Lower leg skin (tissue), 4 donors: Measurements from ENCODE around the gene RPS27. TPM values are rescaled to one million over a fixed set of nuclear protein-coding genes. Genes with fewer than 3 reads are reported as not detected.
A peak's percentile ranks its signal among the peaks of the same experiment; 100 is the strongest.

Source experiments
- DNase-seq, 2 donors: peaks; one replicate each; pipeline ENCODE4 v3.0.0-alpha.2; 2019; ENCODE audit warnings: low spot score in 2 of 2
- H3K4me3 ChIP-seq: fragments of 200-600 bp; sonication (generic); 2 replicates; pipeline ENCODE4 v1.5.1; 2017; ENCODE audit warnings: mild to moderate bottlenecking, low read depth; ENCODE audit not compliant: poor library complexity, severe bottlenecking
- POLR2A ChIP-seq, 2 donors: fragments of 450-650 bp; IDR thresholded peaks; one replicate each; pipeline ENCODE4 v1.6.1; 2016 to 2017; ENCODE audit warnings: antibody characterized with exemption in 2 of 2, mild to moderate bottlenecking in 1 of 2, moderate library complexity in 1 of 2
- WGBS, 2 donors: methylation state at CpG; one replicate each; pipeline ENCODE4 v1.1.5; 2018; 5-methylcytosine and 5-hydroxymethylcytosine counted together
- intact Hi-C: fragments of 100-400 bp; cut with DNase I; formaldehyde crosslinking; loops from one replicate; pipeline ENCODE4 v1.15.0; 2023; ENCODE audit warnings: low total_unique reads
- total RNA-seq, 4 donors: library from RNA; depleted of rRNA; stranded (reverse); fragments of >200 nt; gene quantifications; one replicate each; pipeline ENCODE4 v1.1.0, GENCODE V29; 2016
- TF ChIP-seq, protein P1 (sequence below), 3 donors: fragments of 450-650 bp; IDR thresholded peaks; one replicate each; pipeline ENCODE4 v1.5.1; 2016; ENCODE audit warnings: antibody characterized with exemption in 3 of 3, mild to moderate bottlenecking in 3 of 3, moderate library complexity in 2 of 3

RPS27 gene
- 1,000 to 10,000 TPM; 2,137 to 3,917 (median 3,283) TPM for total RNA-seq

DNA sequence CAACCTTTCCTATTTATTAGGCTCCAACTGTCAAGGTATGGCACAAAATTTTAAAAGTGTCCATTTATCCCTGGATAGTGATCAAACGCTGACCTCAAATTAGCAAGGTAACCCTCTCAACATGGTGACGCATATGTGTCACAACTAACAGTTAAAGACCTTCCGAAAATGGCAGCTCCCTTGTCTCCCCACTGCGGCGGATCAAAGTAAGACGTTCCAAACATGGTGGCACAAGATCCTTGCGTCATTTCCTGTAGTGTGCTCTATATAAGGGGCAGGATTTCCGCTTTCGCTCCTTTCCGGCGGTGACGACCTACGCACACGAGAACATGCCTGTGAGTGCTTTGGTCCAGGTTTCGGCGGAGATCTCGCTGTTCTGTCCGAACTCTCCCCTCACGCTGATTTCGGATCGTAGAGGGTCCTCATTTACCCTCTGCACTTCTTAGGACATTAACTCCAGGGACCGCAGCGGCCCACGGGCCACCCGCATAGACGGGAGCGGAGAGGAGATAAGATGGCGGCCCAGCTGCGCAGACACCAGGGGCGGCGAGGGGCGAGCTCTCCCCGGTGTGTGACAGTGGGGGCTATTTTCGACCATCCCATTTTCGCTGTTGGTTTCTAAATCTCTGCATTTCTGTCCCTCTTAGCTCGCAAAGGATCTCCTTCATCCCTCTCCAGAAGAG is at the start of gene RPS27:
RPS27 (plus strand) TSS at position 295 of the 683 bp plus-strand sequence; CDS start at position 330, 35 bp downstream.
- WGBS, 2 donors, result 0% methylated on average over 36 of the region's 36 CpGs
- TF ChIP-seq POLR2A (IDR thresholded peaks at IDR 0.05), result peak in 1 of 2 donors; percentile 96
- TF ChIP-seq, protein P1, sequence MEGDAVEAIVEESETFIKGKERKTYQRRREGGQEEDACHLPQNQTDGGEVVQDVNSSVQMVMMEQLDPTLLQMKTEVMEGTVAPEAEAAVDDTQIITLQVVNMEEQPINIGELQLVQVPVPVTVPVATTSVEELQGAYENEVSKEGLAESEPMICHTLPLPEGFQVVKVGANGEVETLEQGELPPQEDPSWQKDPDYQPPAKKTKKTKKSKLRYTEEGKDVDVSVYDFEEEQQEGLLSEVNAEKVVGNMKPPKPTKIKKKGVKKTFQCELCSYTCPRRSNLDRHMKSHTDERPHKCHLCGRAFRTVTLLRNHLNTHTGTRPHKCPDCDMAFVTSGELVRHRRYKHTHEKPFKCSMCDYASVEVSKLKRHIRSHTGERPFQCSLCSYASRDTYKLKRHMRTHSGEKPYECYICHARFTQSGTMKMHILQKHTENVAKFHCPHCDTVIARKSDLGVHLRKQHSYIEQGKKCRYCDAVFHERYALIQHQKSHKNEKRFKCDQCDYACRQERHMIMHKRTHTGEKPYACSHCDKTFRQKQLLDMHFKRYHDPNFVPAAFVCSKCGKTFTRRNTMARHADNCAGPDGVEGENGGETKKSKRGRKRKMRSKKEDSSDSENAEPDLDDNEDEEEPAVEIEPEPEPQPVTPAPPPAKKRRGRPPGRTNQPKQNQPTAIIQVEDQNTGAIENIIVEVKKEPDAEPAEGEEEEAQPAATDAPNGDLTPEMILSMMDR (IDR thresholded peaks at IDR 0.05), result no peak
- DNase-seq, result peak; percentile 96
- H3K4me3 ChIP-seq, result peak within 1 kb of the TSS; percentile 99
- intact Hi-C loops, result no loop called here

- no peak for DNase-seq
- intact Hi-C loops, result no loop called here
- TF ChIP-seq, protein P1 (IDR thresholded peaks at IDR 0.05), result no peak
- no peak for TF ChIP-seq POLR2A (IDR thresholded peaks at IDR 0.05)
- H3K4me3 ChIP-seq, result no peak overlapping the region
- WGBS, 2 donors, result 93 to 94% methylated on average over 30 to 34 of the region's 34 CpGs
Measured at GRCh38 chr1:153941826-153942725, 48.5 kb upstream of the RPS27 start.

- no peak overlapping the region for H3K4me3 ChIP-seq
- no peak for DNase-seq
- no peak for TF ChIP-seq POLR2A (IDR thresholded peaks at IDR 0.05)
- TF ChIP-seq, protein P1 (IDR thresholded peaks at IDR 0.05), result no peak
- intact Hi-C loops, result no loop called here
- 87 to 89% methylated on average over 9 to 11 of the region's 11 CpGs for WGBS, 2 donors
Measured at GRCh38 chr1:153942766-153943549, 47.6 kb upstream of the RPS27 start.

DNA sequence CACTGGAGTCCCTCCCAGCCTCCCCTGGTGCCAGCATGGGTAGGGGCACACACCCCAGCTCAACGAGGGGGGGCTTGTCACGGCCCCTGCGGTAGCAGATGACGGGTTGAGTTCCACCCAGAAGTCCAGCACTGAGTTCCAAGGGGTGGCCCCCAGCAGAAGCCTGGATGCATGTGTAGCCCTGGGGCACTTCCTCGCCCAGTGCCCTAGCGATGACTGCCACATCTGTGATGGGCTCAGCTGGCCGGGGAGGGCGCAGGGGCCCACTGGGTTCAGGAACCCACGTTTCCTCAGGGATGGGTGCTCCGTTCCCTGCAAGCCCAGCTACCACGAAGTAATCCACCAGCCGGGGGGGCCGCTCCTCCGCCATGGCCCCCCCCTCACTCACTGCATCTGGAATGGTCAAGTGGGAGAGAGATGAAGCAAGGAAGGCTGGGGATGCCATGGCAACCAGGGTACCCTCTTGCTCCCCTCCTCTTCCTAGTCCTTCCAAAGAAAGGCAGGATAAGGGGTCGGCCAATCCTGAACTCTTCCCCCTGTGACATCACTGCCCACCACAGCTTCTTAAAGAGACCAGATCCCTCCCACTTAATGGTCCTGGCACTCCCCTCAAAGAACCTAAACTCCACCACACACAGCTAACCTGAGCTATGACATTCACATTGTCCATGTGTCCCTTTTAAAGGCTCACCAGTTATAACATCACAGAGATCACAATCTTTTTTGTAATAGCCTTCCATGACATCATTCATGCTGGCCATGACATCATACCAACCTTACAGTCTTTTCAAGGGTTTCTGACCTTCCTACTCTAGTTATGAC is 46.3 kb upstream of the RPS27 start:
- intact Hi-C loops, result no loop called here
- no peak for TF ChIP-seq POLR2A (IDR thresholded peaks at IDR 0.05)
- TF ChIP-seq, protein P1 (IDR thresholded peaks at IDR 0.05), result no peak
- no peak for DNase-seq
- H3K4me3 ChIP-seq, result no peak overlapping the region
- WGBS, 2 donors, result 70 to 78% methylated on average over 15 of the region's 15 CpGs

DNA sequence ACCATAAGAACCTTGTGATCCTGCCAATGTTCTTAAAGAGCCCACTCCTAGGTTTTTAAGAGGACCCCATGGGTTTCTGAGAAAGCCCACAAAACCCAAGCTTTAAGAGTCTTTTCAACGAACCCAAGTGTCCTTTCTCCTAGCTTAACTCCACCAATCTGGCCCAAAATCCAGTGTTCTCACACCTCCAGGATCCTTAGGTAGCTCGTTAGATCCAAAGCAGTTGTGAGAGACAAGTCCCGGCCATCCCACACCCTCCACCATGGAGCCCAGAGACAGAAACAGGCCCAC is 45.8 kb upstream of the RPS27 start:
- TF ChIP-seq, protein P1 (IDR thresholded peaks at IDR 0.05), result no peak
- no peak for TF ChIP-seq POLR2A (IDR thresholded peaks at IDR 0.05)
- 58 to 59% methylated on average over 3 of the region's 3 CpGs for WGBS, 2 donors
- no peak for DNase-seq
- no peak overlapping the region for H3K4me3 ChIP-seq
- intact Hi-C loops, result no loop called here
